ENCODE measurements around the gene CNGB1.

The CNGB1 gene

DNA sequence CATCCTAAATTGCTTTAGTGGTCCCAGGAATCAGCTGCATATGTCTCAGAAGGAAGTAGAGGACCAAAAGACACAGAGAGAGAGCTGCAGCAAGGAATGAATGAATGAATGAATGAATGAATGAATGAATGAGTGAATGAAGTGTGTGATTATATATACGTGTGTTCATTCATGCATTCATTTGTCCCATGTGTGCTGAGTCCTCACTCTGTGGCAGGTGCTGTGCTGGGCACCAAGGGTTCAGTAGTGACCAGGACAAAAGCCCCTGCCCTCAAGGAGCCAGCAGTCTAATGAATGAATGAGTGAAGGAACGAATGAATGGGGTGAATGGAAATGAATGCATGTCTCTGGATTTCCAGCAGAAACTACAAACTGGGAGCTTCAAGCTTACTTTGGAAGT, 9.4 kb downstream of the CNGB1 start:
- H3K4me1 ChIP-seq (ENCODE audit: insufficient read depth, low read length), result no peaks in the 10 kb centered on the region
- no peak overlapping the region for H3K4me2 ChIP-seq (ENCODE audit: insufficient read depth, low read length)
- no peaks in the 10 kb centered on the region for H3K27me3 ChIP-seq (ENCODE audit: insufficient read depth, low read length, poor library complexity)
- ATAC-seq (ENCODE audit: insufficient read depth, low read depth) (no peak), DNase-seq (no peak)
- H3K36me3 ChIP-seq (ENCODE audit: insufficient read depth, low read length), result no peaks in the 10 kb centered on the region
- no peak overlapping the region for H3K9ac ChIP-seq (ENCODE audit: low read depth, low read length)
- TF ChIP-seq CTCF (IDR thresholded peaks at IDR 0.05; ENCODE audit: borderline replicate concordance, extremely low read depth, low read length, poor library complexity, severe bottlenecking) (no peak), EZH2 (IDR thresholded peaks at IDR 0.05; ENCODE audit: borderline replicate concordance, low read depth, low read length, severe bottlenecking) (no peak)
- no peak overlapping the region for H2AFZ ChIP-seq (ENCODE audit: low read depth, low read length)
- H3K4me3 ChIP-seq (ENCODE audit: low read depth in 1 of 2, low read length in 2 of 2), result no peak overlapping the region
- H3K27ac ChIP-seq (ENCODE audit: low read length), result no peak overlapping the region
- H3K79me2 ChIP-seq (ENCODE audit: insufficient read depth, low read length), result no peaks in the 10 kb centered on the region
- no peaks in the 10 kb centered on the region for H3K9me3 ChIP-seq (ENCODE audit: insufficient read depth, low read length, severe bottlenecking)
- no peaks in the 10 kb centered on the region; the same call in 1 of the 2 replicates for H4K20me1 ChIP-seq (ENCODE audit: insufficient read depth, low read length)

DNA sequence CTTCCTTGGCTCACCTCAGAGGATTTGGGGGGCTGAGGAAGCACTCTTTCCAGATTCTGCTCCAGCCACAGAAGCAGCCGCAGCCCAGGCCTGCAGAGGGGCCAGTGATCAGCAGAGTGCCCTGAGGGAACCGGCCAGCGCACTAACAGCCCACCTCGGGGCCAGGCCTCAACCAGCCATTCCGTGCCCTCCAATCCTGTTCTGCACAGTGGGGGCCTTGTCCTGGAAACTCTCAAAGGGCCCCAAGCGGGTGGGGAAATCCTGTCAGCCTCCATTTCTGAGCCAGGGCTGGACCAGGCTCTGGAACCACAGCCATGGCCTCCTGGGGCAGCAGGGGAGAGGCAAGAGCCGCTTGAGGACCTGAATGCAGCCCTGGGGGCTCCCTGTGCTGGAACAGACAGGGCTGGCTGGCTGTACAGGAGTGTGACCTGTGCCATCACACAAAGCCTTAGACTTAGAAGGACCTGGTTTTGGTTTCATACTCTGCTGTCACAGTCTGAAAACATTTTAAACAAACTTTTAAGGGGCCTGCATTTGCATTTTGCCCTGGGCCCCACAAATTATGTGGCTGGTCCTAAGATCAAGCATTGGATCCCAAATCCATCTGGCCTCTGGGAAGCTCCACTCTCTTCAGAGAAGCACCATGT, 10.0 kb downstream of the CNGB1 start:
- no peak overlapping the region for H3K27ac ChIP-seq (ENCODE audit: low read length)
- no peak overlapping the region for H2AFZ ChIP-seq (ENCODE audit: low read depth, low read length)
- H3K79me2 ChIP-seq (ENCODE audit: insufficient read depth, low read length), result no peaks in the 10 kb centered on the region
- H3K27me3 ChIP-seq (ENCODE audit: insufficient read depth, low read length, poor library complexity), result no peaks in the 10 kb centered on the region
- H3K4me1 ChIP-seq (ENCODE audit: insufficient read depth, low read length), result no peaks in the 10 kb centered on the region
- H3K4me2 ChIP-seq (ENCODE audit: insufficient read depth, low read length), result no peak overlapping the region
- no peaks in the 10 kb centered on the region for H3K36me3 ChIP-seq (ENCODE audit: insufficient read depth, low read length)
- H3K4me3 ChIP-seq (ENCODE audit: low read depth in 1 of 2, low read length in 2 of 2), result no peak overlapping the region
- H3K9me3 ChIP-seq (ENCODE audit: insufficient read depth, low read length, severe bottlenecking), result no peaks in the 10 kb centered on the region
- DNase-seq (no peak), ATAC-seq (ENCODE audit: insufficient read depth, low read depth) (no peak)
- no peaks in the 10 kb centered on the region; the same call in 1 of the 2 replicates for H4K20me1 ChIP-seq (ENCODE audit: insufficient read depth, low read length)
- TF ChIP-seq CTCF (IDR thresholded peaks at IDR 0.05; ENCODE audit: borderline replicate concordance, extremely low read depth, low read length, poor library complexity, severe bottlenecking), result no peak
- TF ChIP-seq EZH2 (IDR thresholded peaks at IDR 0.05; ENCODE audit: borderline replicate concordance, low read depth, low read length, severe bottlenecking), result no peak
- no peak overlapping the region for H3K9ac ChIP-seq (ENCODE audit: low read depth, low read length)

GRCh38 chr16:57960310-57960709, 10.6 kb downstream of the CNGB1 start:
- Histone ChIP-seq H3K4me2 (ENCODE audit: insufficient read depth, low read length) (no peak overlapping the region), H3K4me1 (ENCODE audit: insufficient read depth, low read length) (no peaks in the 10 kb centered on the region), H3K36me3 (ENCODE audit: insufficient read depth, low read length) (no peaks in the 10 kb centered on the region), H3K4me3 (ENCODE audit: low read depth in 1 of 2, low read length in 2 of 2) (no peak overlapping the region), H4K20me1 (ENCODE audit: insufficient read depth, low read length) (no peaks in the 10 kb centered on the region; the same call in 1 of the 2 replicates), H3K79me2 (ENCODE audit: insufficient read depth, low read length) (no peaks in the 10 kb centered on the region), H3K27me3 (ENCODE audit: insufficient read depth, low read length, poor library complexity) (no peaks in the 10 kb centered on the region), H3K9ac (ENCODE audit: low read depth, low read length) (no peak overlapping the region), H3K9me3 (ENCODE audit: insufficient read depth, low read length, severe bottlenecking) (no peaks in the 10 kb centered on the region), H2AFZ (ENCODE audit: low read depth, low read length) (no peak overlapping the region), H3K27ac (ENCODE audit: low read length) (no peak overlapping the region)
- TF ChIP-seq CTCF (IDR thresholded peaks at IDR 0.05; ENCODE audit: borderline replicate concordance, extremely low read depth, low read length, poor library complexity, severe bottlenecking) (no peak), EZH2 (IDR thresholded peaks at IDR 0.05; ENCODE audit: borderline replicate concordance, low read depth, low read length, severe bottlenecking) (no peak)
- no peak for ATAC-seq (ENCODE audit: insufficient read depth, low read depth)
- DNase-seq, result no peak

Data from DND-41 (cell line).